HepG2 (cell line): Measurements from ENCODE around the gene PML. TPM values are rescaled to one million over a fixed set of nuclear protein-coding genes. Genes with fewer than 3 reads are reported as not detected.

Experiments
- KMT2B ChIP-seq: IDR thresholded peaks from 2 replicates; pipeline ENCODE4 v1.6.1; 2016; ENCODE audit warnings: missing genetic modification reagents, missing compliant biosample characterization
- MAFK ChIP-seq, 2 experiments: IDR thresholded peaks in 1 of 2; conservative IDR thresholded peaks in 1 of 2; 2 replicates each; pipeline ENCODE4 v1.6.1; 2011; ENCODE audit warnings: improper control_type of control experiment in 2 of 2, low read length in 2 of 2
- NKX3-1 ChIP-seq: sonication (generic); formaldehyde crosslinking; IDR thresholded peaks from 2 replicates; pipeline ENCODE4 v1.5.0; 2020; ENCODE audit warnings: missing genetic modification reagents
- PITX1 ChIP-seq: sonication (generic); formaldehyde crosslinking; IDR thresholded peaks from 2 replicates; pipeline ENCODE4 v1.5.1; 2020; ENCODE audit warnings: mild to moderate bottlenecking, missing genetic modification reagents
- SP4 ChIP-seq: sonication (generic); formaldehyde crosslinking; IDR thresholded peaks from 2 replicates; pipeline ENCODE4 v1.8.1; 2023; ENCODE audit warnings: mild to moderate bottlenecking, missing genetic modification reagents
- STAT5B ChIP-seq: sonication (generic); formaldehyde crosslinking; IDR thresholded peaks from 2 replicates; pipeline ENCODE4 v1.4.0; 2020; ENCODE audit warnings: missing genetic modification reagents
- ZNF207 ChIP-seq: fragments of 450-650 bp; IDR thresholded peaks from 2 replicates; pipeline ENCODE4 v1.6.1; 2016; ENCODE audit warnings: antibody characterized with exemption, borderline replicate concordance
- ZNF343 ChIP-seq: sonication (generic); formaldehyde crosslinking; IDR thresholded peaks from 2 replicates; pipeline ENCODE4 v1.4.0; 2020; ENCODE audit warnings: mild to moderate bottlenecking, missing genetic modification reagents
- ZNF547 ChIP-seq: sonication (generic); formaldehyde crosslinking; IDR thresholded peaks from 2 replicates; pipeline ENCODE4 v1.5.1; 2020; ENCODE audit warnings: mild to moderate bottlenecking, missing genetic modification reagents
- ZNF609 ChIP-seq: sonication (generic); formaldehyde crosslinking; IDR thresholded peaks from 2 replicates; pipeline ENCODE4 v1.4.0; 2020; ENCODE audit warnings: mild to moderate bottlenecking, missing genetic modification reagents, borderline replicate concordance
- ZNF629 ChIP-seq: sonication (generic); formaldehyde crosslinking; conservative IDR thresholded peaks from 2 replicates; pipeline ENCODE4 v1.5.0; 2020; ENCODE audit warnings: missing genetic modification reagents
- ZNF883 ChIP-seq: sonication (generic); formaldehyde crosslinking; IDR thresholded peaks from 2 replicates; pipeline ENCODE4 v1.5.1; 2020; ENCODE audit warnings: mild to moderate bottlenecking, missing genetic modification reagents; ENCODE audit errors: not compliant biosample characterization
- ZSCAN12 ChIP-seq: sonication (generic); formaldehyde crosslinking; IDR thresholded peaks from 2 replicates; pipeline ENCODE4 v1.9.0; 2021; ENCODE audit warnings: mild to moderate bottlenecking, missing genetic modification reagents
- polyA plus RNA-seq, 8 experiments: library from polyadenylated mRNA; depleted of rRNA in 3 of 8; stranded (reverse) in 7 of 8; unstranded in 1 of 8; fragments of >200 nt; fragmentation: Illumina TruSeq in 4 of 8; extraction: Trizol in 4 of 8; gene quantifications; 2 replicates each; pipeline versions ENCODE4 v1.2.1 to v1.2.3, GENCODE V29; 2011 to 2016; ENCODE audit warnings: low read depth in 4 of 8, missing spikeins in 1 of 8, mixed read lengths in 1 of 8; ENCODE audit not compliant: insufficient read depth in 1 of 8
- total RNA-seq, 5 experiments: library from RNA; depleted of rRNA; stranded (reverse); fragments of >200 nt; fragmentation: Illumina TruSeq; extraction: Trizol; gene quantifications; 2 replicates each; pipeline ENCODE4 v1.2.3, GENCODE V29; 2016; ENCODE audit warnings: low read depth in 1 of 5

The PML gene
- total and polyA plus RNA-seq, 2 of the 13 experiments (the other 11 are each of a cell fraction or from before 2014, with no cell fraction given): 2.9 to 3.9 TPM

DNA sequence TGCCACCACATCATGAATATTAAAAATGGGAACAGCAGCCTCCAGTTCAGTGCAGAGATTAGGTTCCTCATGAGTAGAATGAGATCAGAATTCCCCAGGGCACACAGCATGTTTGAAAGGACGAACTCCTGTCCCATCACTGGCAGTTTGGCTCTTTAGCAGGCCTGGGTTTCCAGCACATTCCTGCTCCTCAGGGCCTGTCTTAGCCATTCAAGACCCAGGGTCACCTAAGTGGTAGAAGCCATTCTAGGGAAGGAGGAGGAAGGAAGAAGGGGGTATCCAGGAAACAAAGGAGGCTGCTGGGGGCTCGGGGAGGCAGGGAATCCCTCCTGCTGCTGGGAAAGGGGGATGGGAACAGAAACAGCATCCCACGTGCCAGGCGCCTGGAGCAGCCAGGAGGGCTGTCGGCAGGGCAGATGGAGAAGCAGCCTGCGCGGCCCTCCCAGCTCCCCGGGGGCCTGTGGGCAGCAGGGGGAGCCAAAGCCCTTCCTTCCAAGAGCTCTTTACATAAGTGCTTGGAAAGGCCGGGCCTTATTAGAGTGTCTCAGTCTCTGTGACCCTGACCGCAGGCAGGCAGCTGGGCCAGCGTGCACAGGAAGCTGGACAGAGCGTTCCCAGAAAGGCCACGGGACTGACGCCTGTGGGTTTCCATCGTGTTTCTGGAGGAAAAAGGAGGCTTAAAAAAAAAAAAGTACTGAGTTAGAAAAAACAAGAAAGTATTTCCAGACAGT, 43.5 kb upstream of the PML start (continued):
- no peak for TF ChIP-seq ZNF609 (CRISPR knock-in tag)
- TF ChIP-seq SP4 (CRISPR knock-in tag): no peak
- peak; percentile 47; the same call in 1 of the 2 replicates for TF ChIP-seq PITX1 (CRISPR knock-in tag)
- no peak for TF ChIP-seq ZSCAN12 (CRISPR knock-in tag)
- TF ChIP-seq ZNF629 (CRISPR knock-in tag): no peak
- no peak; a peak in 1 of 4 replicates for TF ChIP-seq MAFK (conservative IDR thresholded peaks at IDR 0.05 in 1 of 2, IDR thresholded peaks at IDR 0.05 in 1 of 2; ENCODE audit: low read length in 2 of 2)
- 0 out of 2 replicates have a peak, but pooled peaks have one; percentile 40 for TF ChIP-seq ZNF547 (CRISPR knock-in tag)
- TF ChIP-seq NKX3-1: no peak
- no peak for TF ChIP-seq ZNF343
- TF ChIP-seq ZNF207: no peak
- no peak for TF ChIP-seq STAT5B
- TF ChIP-seq KMT2B (CRISPR knock-in tag): no peak
- TF ChIP-seq ZNF883 (CRISPR knock-in tag): no peak
